HCT116 (cell line): ENCODE measurements around the gene CHTOP. TPM values are rescaled to one million over a fixed set of nuclear protein-coding genes. Genes with fewer than 3 reads are reported as not detected.

Experiments
- ATAC-seq: fragments of 200-7000 bp; cut with Tn5 transposase; 2 replicates; pipeline ENCODE4 v1.9.1; 2020; ENCODE audit warnings: mild to moderate bottlenecking, moderate library complexity
- BruUV-seq: library from RNA; stranded (reverse); fragments of 400-500 nt; replicated peaks from 2 replicates; lab custom pipeline; 2021; lab: Mats Ljungman, UMichigan
- CTCF ChIA-PET: fragments of 300-600 bp; sonication (Branson Sonifier 250); formaldehyde crosslinking; loops from one replicate; lab custom pipeline; 2021; ENCODE audit warnings: antibody characterized with exemption; lab: Charles Lee
- POLR2A ChIA-PET: fragments of 300-600, 350-600 bp; sonication (Branson Sonifier 250); formaldehyde crosslinking; loops from one replicate; lab custom pipeline; 2021; ENCODE audit warnings: antibody characterized with exemption; lab: Charles Lee
- RAD21 ChIA-PET, 2 experiments: fragments of 300-600 bp; sonication (Branson Sonifier 250); formaldehyde crosslinking; loops; one replicate each; lab custom pipeline; 2023; ENCODE audit warnings: low total read pairs in 2 of 2; ENCODE audit not compliant: uncharacterized antibody in 2 of 2, unreplicated experiment in 2 of 2, low non-redundant PET in 1 of 2; lab: Charles Lee
- DNase-seq: peaks from one replicate; pipeline ENCODE4 v3.0.0-alpha.2; 2010; ENCODE audit warnings: low read depth, low spot score
- H2AFZ ChIP-seq: fragments of 200-600 bp; shearing (Covaris generic), sonication (generic); 2 replicates; pipeline ENCODE4 v1.6.1; 2017; ENCODE audit warnings: low read depth, mixed run types, mixed read lengths, antibody characterized with exemption, low read length; ENCODE audit not compliant: poor library complexity, severe bottlenecking
- H3K27ac ChIP-seq: 2 replicates; pipeline ENCODE4 v1.5.1; 2012; ENCODE audit warnings: low read depth, low read length
- H3K27me3 ChIP-seq: fragments of 200-600 bp; sonication (generic); 2 replicates; pipeline ENCODE4 v1.6.1; 2016; ENCODE audit warnings: mixed run types, low read length, mixed read lengths; ENCODE audit not compliant: insufficient read depth
- H3K36me3 ChIP-seq, 2 experiments: fragments of 200-500 bp in 1 of 2; fragments of 200-600 bp in 1 of 2; sonication (Bioruptor generic) in 1 of 2; sonication (generic) in 1 of 2; 2 replicates each; pipeline versions ENCODE4 v1.5.1 to v1.6.1; 2014 to 2016; ENCODE audit warnings: low read length in 2 of 2, inconsistent platforms in 1 of 2, mixed read lengths in 1 of 2, mixed run types in 1 of 2; ENCODE audit not compliant: insufficient read depth in 2 of 2, control insufficient read depth in 1 of 2
- H3K4me1 ChIP-seq, 2 experiments: fragments of 200-600 bp in 1 of 2; sonication (generic) in 1 of 2; 2 replicates each; pipeline versions ENCODE4 v1.5.1 to v1.6.1; 2012 to 2017; ENCODE audit warnings: low read length in 2 of 2, inconsistent platforms in 1 of 2, mild to moderate bottlenecking in 1 of 2, mixed read lengths in 1 of 2, mixed run types in 1 of 2, moderate library complexity in 1 of 2; ENCODE audit not compliant: insufficient read depth in 2 of 2, control insufficient read depth in 1 of 2
- H3K4me2 ChIP-seq: fragments of 200-600 bp; sonication (generic); 2 replicates; pipeline ENCODE4 v1.6.1; 2017; ENCODE audit warnings: mixed run types, low read length, mixed read lengths
- H3K4me3 ChIP-seq, 2 experiments: fragments of 200-600 bp in 1 of 2; sonication (generic) in 1 of 2; replicated peaks in 1 of 2; 2 replicates each; pipeline ENCODE4 v1.5.1; 2011 to 2016; ENCODE audit warnings: low read length in 2 of 2, control low read depth in 1 of 2, low read depth in 1 of 2, mild to moderate bottlenecking in 1 of 2, mixed read lengths in 1 of 2, mixed run types in 1 of 2
- H3K79me2 ChIP-seq: fragments of 200-600 bp; sonication (generic); 2 replicates; pipeline ENCODE4 v1.6.1; 2017; ENCODE audit warnings: mild to moderate bottlenecking, mixed run types, low read length, moderate library complexity, mixed read lengths; ENCODE audit not compliant: insufficient read depth
- H3K9ac ChIP-seq: fragments of 200-600 bp; sonication (generic); 2 replicates; pipeline ENCODE4 v1.6.1; 2016; ENCODE audit warnings: low read length, mixed read lengths
- H3K9me2 ChIP-seq: fragments of 200-600 bp; sonication (generic), shearing (Covaris generic); 2 replicates; pipeline ENCODE4 v1.6.1; 2017; ENCODE audit warnings: mixed run types, mild to moderate bottlenecking, moderate library complexity; ENCODE audit not compliant: insufficient read depth
- H3K9me3 ChIP-seq, 2 experiments: fragments of 200-500 bp in 1 of 2; fragments of 200-600 bp in 1 of 2; sonication (Bioruptor generic) in 1 of 2; sonication (generic) in 1 of 2; 2 replicates each; pipeline ENCODE4 v1.6.1; 2014 to 2017; ENCODE audit warnings: low read length in 2 of 2, mixed read lengths in 2 of 2, inconsistent platforms in 1 of 2, low read depth in 1 of 2, mild to moderate bottlenecking in 1 of 2, mixed run types in 1 of 2, moderate library complexity in 1 of 2; ENCODE audit not compliant: control insufficient read depth in 1 of 2, insufficient read depth in 1 of 2
- H4K20me1 ChIP-seq: fragments of 200-600 bp; sonication (generic), shearing (Covaris generic); 2 replicates; pipeline ENCODE4 v1.6.1; 2017; ENCODE audit warnings: mixed run types, mild to moderate bottlenecking, moderate library complexity; ENCODE audit not compliant: insufficient read depth
- CBX3 ChIP-seq: IDR thresholded peaks from 2 replicates; pipeline ENCODE4 v1.6.1; 2012; ENCODE audit warnings: low read depth
- CEBPB ChIP-seq: IDR thresholded peaks from 2 replicates; pipeline ENCODE4 v1.6.1; 2012; ENCODE audit warnings: low read depth
- FOSL1 ChIP-seq: IDR thresholded peaks from 2 replicates; pipeline ENCODE4 v1.6.1; 2012; ENCODE audit warnings: low read depth
- JUND ChIP-seq: IDR thresholded peaks from 2 replicates; pipeline ENCODE4 v1.6.1; 2012
- MAX ChIP-seq: IDR thresholded peaks from 2 replicates; pipeline ENCODE4 v1.6.1; 2012
- SIN3A ChIP-seq: IDR thresholded peaks from 2 replicates; pipeline ENCODE4 v1.6.1; 2012; ENCODE audit warnings: low read depth
- SRF ChIP-seq: IDR thresholded peaks from 2 replicates; pipeline ENCODE4 v1.6.1; 2012; ENCODE audit warnings: low read depth
- YY1 ChIP-seq: IDR thresholded peaks from 2 replicates; pipeline ENCODE4 v1.6.1; 2011; ENCODE audit warnings: low read length, low read depth, moderate library complexity, mild to moderate bottlenecking; ENCODE audit not compliant: insufficient replicate concordance; ENCODE audit errors: extremely low read depth
- ZBTB33 ChIP-seq: IDR thresholded peaks from 2 replicates; pipeline ENCODE4 v1.6.1; 2011; ENCODE audit warnings: mild to moderate bottlenecking, low read length, moderate library complexity; ENCODE audit not compliant: insufficient replicate concordance; ENCODE audit errors: extremely low read depth
- intact Hi-C: fragments of 100-400 bp; cut with micrococcal nuclease; formaldehyde crosslinking; loops from 2 replicates; pipeline ENCODE4 v1.10.0; 2022
- total RNA-seq: library from RNA; stranded (reverse); gene quantifications from one replicate; pipeline ENCODE4 v1.2.1, GENCODE V29; 2021; ENCODE audit not compliant: unreplicated experiment
- TF ChIP-seq, protein P1 (sequence below), 3 experiments: fragments of 200-600 bp in 1 of 3; sonication (generic) in 1 of 3; IDR thresholded peaks in 2 of 3; conservative IDR thresholded peaks in 1 of 3; 2 replicates each; pipeline ENCODE4 v1.5.1; 2012 to 2017; ENCODE audit warnings: low read depth in 2 of 3, low read length in 2 of 3, antibody characterized with exemption in 1 of 3, borderline replicate concordance in 1 of 3, control low read depth in 1 of 3, mild to moderate bottlenecking in 1 of 3, mixed read lengths in 1 of 3, mixed run types in 1 of 3, moderate library complexity in 1 of 3; ENCODE audit not compliant: insufficient read depth in 1 of 3

The CHTOP gene
- total RNA-seq, 1 experiment from 2014 or later = 110 TPM

DNA sequence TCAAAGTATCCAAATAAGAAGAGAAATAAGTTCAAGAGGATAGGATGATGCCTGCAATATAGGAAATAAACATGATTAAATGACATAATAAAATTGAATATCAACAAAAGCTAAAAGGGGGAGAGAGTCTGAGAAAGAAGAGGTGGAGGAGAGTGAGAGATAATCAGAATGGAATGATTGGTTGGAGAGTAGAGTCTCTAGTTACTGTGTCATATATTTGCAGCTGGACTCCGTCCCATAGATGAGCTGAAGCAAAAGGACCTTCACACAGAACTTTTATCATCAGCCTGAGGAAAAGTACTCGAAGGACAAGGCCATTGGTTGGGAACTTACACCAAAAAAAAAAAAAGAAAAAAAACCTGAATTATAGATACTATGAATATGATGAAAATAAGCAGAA, 45.4 kb upstream of the CHTOP start:
- H3K9me2 ChIP-seq = no peaks in the 10 kb centered on the region
- peaks cover 0 to 6% of the 10 kb centered on the region in 2 experiments; a peak in 2 of 4 replicates for H3K4me1 ChIP-seq
- ATAC-seq = no peak
- no peaks in the 10 kb centered on the region for H3K9me3 ChIP-seq
- no peak overlapping the region for H2AFZ ChIP-seq
- H3K27ac ChIP-seq = no peak overlapping the region
- POLR2A ChIA-PET = interaction anchor here (0.8 to 1.1 kb wide), 3 partner anchors 11 to 39 kb away, joined by 3 read pairs; partner anchors contain the start of gene S100A13
- intact Hi-C loops = no loop called here
- no peaks in the 10 kb centered on the region for H4K20me1 ChIP-seq
- TF ChIP-seq FOSL1 = no peak
- TF ChIP-seq ZBTB33 = no peak
- TF ChIP-seq SIN3A = no peak
- no peak for TF ChIP-seq CEBPB
- no peak for TF ChIP-seq YY1
- no peak for TF ChIP-seq MAX
- no peak for TF ChIP-seq SRF
- TF ChIP-seq, protein P1, sequence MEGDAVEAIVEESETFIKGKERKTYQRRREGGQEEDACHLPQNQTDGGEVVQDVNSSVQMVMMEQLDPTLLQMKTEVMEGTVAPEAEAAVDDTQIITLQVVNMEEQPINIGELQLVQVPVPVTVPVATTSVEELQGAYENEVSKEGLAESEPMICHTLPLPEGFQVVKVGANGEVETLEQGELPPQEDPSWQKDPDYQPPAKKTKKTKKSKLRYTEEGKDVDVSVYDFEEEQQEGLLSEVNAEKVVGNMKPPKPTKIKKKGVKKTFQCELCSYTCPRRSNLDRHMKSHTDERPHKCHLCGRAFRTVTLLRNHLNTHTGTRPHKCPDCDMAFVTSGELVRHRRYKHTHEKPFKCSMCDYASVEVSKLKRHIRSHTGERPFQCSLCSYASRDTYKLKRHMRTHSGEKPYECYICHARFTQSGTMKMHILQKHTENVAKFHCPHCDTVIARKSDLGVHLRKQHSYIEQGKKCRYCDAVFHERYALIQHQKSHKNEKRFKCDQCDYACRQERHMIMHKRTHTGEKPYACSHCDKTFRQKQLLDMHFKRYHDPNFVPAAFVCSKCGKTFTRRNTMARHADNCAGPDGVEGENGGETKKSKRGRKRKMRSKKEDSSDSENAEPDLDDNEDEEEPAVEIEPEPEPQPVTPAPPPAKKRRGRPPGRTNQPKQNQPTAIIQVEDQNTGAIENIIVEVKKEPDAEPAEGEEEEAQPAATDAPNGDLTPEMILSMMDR (IDR thresholded peaks at IDR 0.05 in 2 of 3, conservative IDR thresholded peaks at IDR 0.05 in 1 of 3; ENCODE audit: borderline replicate concordance in 1 of 3, insufficient read depth in 1 of 3, low read depth in 2 of 3, low read length in 2 of 3) = no peak
- TF ChIP-seq CBX3 = no peak
- no peak for TF ChIP-seq JUND
- TF ChIP-seq, all 23 proteins: peak for 0
- CTCF ChIA-PET = no interaction called here
- BruUV-seq = no TSS peak
- Histone ChIP-seq H3K36me3 (no peaks in the 10 kb centered on the region), H3K4me2 (no peak overlapping the region), H3K27me3 (no peaks in the 10 kb centered on the region), H3K4me3 (no peak overlapping the region), H3K79me2 (no peaks in the 10 kb centered on the region), H3K9ac (no peak overlapping the region)
- RAD21 ChIA-PET = no interaction called here
- no peak for DNase-seq
